GM13977 (cell line): ENCODE measurements around the gene ENOX2.
A peak's percentile ranks its signal among the peaks of the same experiment; 100 is the strongest.
"Not testable (repeated sequence)": the region's sequence is repeated elsewhere in the genome, so short reads cannot be mapped to it uniquely, and the experiment has no call there.

Experiments used
- DNase-seq: peaks from one replicate; pipeline ENCODE4 v3.0.0; 2012; ENCODE audit warnings: low spot score
- CTCF ChIP-seq: IDR thresholded peaks from 2 replicates; pipeline ENCODE4 v1.5.1; 2012; ENCODE audit warnings: mild to moderate bottlenecking, control low read depth; ENCODE audit not compliant: insufficient read depth; ENCODE audit errors: extremely low read depth, missing control alignments
- in situ Hi-C: fragments of 300-500 bp; cut with MboI; formaldehyde crosslinking; loops from one replicate; pipeline ENCODE4 v1.12.0; 2022; ENCODE audit warnings: low sequenced_read_pairs, low pct_unique_long_range_greater_than_20kb, mixed read lengths, inconsistent platforms; ENCODE audit not compliant: unreplicated experiment

Gene ENOX2, protein sequence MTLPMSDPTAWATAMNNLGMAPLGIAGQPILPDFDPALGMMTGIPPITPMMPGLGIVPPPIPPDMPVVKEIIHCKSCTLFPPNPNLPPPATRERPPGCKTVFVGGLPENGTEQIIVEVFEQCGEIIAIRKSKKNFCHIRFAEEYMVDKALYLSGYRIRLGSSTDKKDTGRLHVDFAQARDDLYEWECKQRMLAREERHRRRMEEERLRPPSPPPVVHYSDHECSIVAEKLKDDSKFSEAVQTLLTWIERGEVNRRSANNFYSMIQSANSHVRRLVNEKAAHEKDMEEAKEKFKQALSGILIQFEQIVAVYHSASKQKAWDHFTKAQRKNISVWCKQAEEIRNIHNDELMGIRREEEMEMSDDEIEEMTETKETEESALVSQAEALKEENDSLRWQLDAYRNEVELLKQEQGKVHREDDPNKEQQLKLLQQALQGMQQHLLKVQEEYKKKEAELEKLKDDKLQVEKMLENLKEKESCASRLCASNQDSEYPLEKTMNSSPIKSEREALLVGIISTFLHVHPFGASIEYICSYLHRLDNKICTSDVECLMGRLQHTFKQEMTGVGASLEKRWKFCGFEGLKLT

DNA sequence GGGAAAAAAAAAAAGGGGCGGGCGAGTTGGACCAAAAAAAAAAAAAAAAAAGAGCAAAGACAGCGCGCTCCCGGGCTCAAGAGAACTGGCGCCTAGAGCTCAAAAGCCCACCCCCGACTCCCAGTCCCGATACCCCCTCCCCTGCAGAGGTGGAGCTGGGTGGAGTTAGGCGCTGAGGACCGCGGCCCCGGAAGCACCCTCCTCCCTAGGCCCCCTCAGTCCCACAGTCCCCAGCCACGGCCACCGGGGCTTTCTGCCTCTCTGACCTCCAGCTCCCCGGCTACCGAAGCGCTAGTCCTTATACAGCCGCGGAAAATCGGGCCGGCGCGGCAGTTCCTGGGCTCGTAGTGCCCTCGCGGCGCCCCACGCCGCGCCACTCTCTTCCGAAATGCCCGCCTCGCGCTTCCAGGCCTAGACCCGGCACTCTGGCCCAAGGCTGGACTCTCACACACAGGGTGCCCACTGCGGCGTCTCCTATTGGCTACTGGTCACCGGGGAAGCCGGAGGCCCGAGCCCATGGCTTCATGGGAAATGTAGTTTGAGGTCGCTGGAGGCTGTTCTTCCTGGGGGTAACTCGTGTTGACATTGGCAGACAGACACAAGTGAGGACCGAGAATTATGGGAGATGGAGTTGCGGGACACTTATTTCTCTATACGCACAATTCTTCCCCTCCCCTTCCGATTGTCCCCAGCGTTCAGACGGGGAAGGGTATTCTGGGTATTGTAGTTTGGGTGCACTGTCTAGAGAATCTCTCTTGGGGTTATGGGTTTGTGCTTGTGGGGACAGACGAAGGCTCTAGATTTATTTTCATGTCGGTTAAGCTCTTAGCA, at the start of gene ENOX2:
TSS of gene ENOX2 (minus strand) at position 427 of the 831 bp plus-strand sequence. CDS start 199,993 bp downstream, outside the sequence.
- DNase-seq = peak; percentile 78
- TF ChIP-seq CTCF = no peak
- in situ Hi-C loops = loop anchor here (25.0 kb wide), 1 partner anchor 316 kb away; no protein-coding TSS in a partner anchor

- TF ChIP-seq CTCF = no peak
- DNase-seq = no peak
- in situ Hi-C loops = no loop called here
Observed at GRCh38 chrX:130952266-130953043, 49.4 kb upstream of the ENOX2 start.

GRCh38 chrX:130944230-130944629, 41.2 kb upstream of the ENOX2 start:
- DNase-seq = no peak
- TF ChIP-seq CTCF = no peak

GRCh38 chrX:130937101-130937500, 34.1 kb upstream of the ENOX2 start:
- TF ChIP-seq CTCF = no peak
- no peak for DNase-seq
- in situ Hi-C loops = no loop called here

More at GRCh38 chrX:130944230-130944629, 41.2 kb upstream of the ENOX2 start:
- in situ Hi-C loops = no loop called here

DNA sequence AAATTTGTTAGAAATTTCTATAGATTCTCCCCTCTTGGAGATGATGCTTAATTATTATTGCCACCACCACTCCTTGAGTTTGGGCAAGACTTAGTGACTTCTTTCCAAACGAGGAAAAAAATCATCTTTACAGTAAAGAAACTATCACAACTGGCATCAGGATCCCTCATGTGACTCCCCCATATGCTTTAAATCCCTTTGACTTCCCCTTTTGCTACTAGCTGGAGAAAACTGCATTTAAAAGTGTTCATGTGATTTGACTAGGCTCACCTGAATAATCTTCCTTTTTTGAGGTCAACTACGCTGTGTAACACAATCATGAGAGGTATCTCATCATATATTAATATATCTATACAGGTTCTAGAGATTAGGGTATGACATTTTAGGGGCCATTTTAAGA, 30.3 kb upstream of the ENOX2 start:
- no peak for DNase-seq
- in situ Hi-C loops = no loop called here
- no peak for TF ChIP-seq CTCF

GRCh38 chrX:130920405-130920804, 17.4 kb upstream of the ENOX2 start:
- in situ Hi-C loops = loop anchor here (25.0 kb wide), 1 partner anchor 333 kb away; no protein-coding TSS in a partner anchor
- DNase-seq = not testable (repeated sequence)

- in situ Hi-C loops = loop anchor here (25.0 kb wide), 1 partner anchor 332 kb away; no protein-coding TSS in a partner anchor
- not testable (repeated sequence) for DNase-seq
Observed at GRCh38 chrX:130919676-130920075, 16.7 kb upstream of the ENOX2 start.

GRCh38 chrX:130918498-130918897, 15.5 kb upstream of the ENOX2 start:
- not testable (repeated sequence) for DNase-seq
- in situ Hi-C loops = loop anchor here (25.0 kb wide), 1 partner anchor 331 kb away; no protein-coding TSS in a partner anchor
